CD4-positive, alpha-beta memory T cell (primary cell): ENCODE results near the gene LETMD1. TPM values are rescaled to one million over a fixed set of nuclear protein-coding genes. Genes with fewer than 3 reads are reported as not detected.

Experiments used
- CTCF ChIA-PET: fragments of 350-600 bp; sonication (Branson Sonifier 250); formaldehyde crosslinking; loops from one replicate; lab custom pipeline; 2021; ENCODE audit warnings: inconsistent platforms; ENCODE audit not compliant: partially characterized antibody; lab: Charles Lee
- POLR2A ChIA-PET: fragments of 350-600 bp; sonication (Branson Sonifier 250); formaldehyde crosslinking; loops from one replicate; lab custom pipeline; 2021; ENCODE audit not compliant: partially characterized antibody; lab: Charles Lee
- DNase-seq, 5 donors: peaks; one replicate each; pipeline versions ENCODE4 v3.0.0 to v3.0.0-alpha.2; 2020 to 2022; ENCODE audit warnings: mixed read lengths in 1 of 5
- H3K27ac ChIP-seq: one replicate; pipeline ENCODE4 v1.7.0; 2013; ENCODE audit warnings: low read depth, low read length
- H3K27me3 ChIP-seq: 2 replicates; pipeline ENCODE4 v1.7.0; 2013; ENCODE audit warnings: mild to moderate bottlenecking, low read length, moderate library complexity; ENCODE audit not compliant: insufficient read depth
- H3K36me3 ChIP-seq: 2 replicates; pipeline ENCODE4 v1.7.0; 2013; ENCODE audit warnings: mild to moderate bottlenecking, low read length, moderate library complexity; ENCODE audit not compliant: insufficient read depth
- H3K4me1 ChIP-seq: 2 replicates; pipeline ENCODE4 v1.7.0; 2013; ENCODE audit warnings: mild to moderate bottlenecking, low read length, moderate library complexity; ENCODE audit not compliant: insufficient read depth
- H3K4me3 ChIP-seq, 2 donors: one replicate each; pipeline ENCODE4 v1.7.0; 2013; ENCODE audit warnings: low read length in 2 of 2, mild to moderate bottlenecking in 1 of 2
- H3K9me3 ChIP-seq, 2 donors: one replicate each; pipeline ENCODE4 v1.7.0; 2013; ENCODE audit warnings: low read length in 2 of 2, control low read depth in 1 of 2; ENCODE audit not compliant: control insufficient read depth in 1 of 2
- H3K27ac Mint-ChIP-seq, 7 donors: one replicate each; pipeline ENCODE4 v1.8.0; 2020 to 2021; ENCODE audit warnings: mixed read lengths in 7 of 7, mild to moderate bottlenecking in 6 of 7, inconsistent platforms in 3 of 7, moderate library complexity in 3 of 7
- H3K27me3 Mint-ChIP-seq, 2 donors: one replicate each; pipeline ENCODE4 v1.8.0; 2020 to 2021; ENCODE audit warnings: mixed read lengths in 2 of 2
- H3K36me3 Mint-ChIP-seq, 2 donors: one replicate each; pipeline ENCODE4 v1.8.0; 2020 to 2021; ENCODE audit warnings: mixed read lengths in 2 of 2, inconsistent platforms in 1 of 2, mild to moderate bottlenecking in 1 of 2
- H3K4me1 Mint-ChIP-seq, 4 donors: one replicate each; pipeline ENCODE4 v1.8.0; 2020 to 2021; ENCODE audit warnings: mixed read lengths in 4 of 4, mild to moderate bottlenecking in 1 of 4
- H3K4me3 Mint-ChIP-seq, 8 donors: one replicate each; pipeline ENCODE4 v1.8.0; 2020 to 2021; ENCODE audit warnings: mixed read lengths in 8 of 8, mild to moderate bottlenecking in 7 of 8, moderate library complexity in 6 of 8, inconsistent platforms in 3 of 8
- H3K9me3 Mint-ChIP-seq, 8 donors: one replicate each; pipeline ENCODE4 v1.8.0; 2020 to 2021; ENCODE audit warnings: mixed read lengths in 8 of 8, mild to moderate bottlenecking in 5 of 8, inconsistent platforms in 3 of 8, moderate library complexity in 1 of 8
- intact Hi-C: fragments of 100-400 bp; cut with micrococcal nuclease; formaldehyde crosslinking; loops from one replicate; pipeline ENCODE4 v1.15.1; 2023
- polyA plus RNA-seq, 2 donors: library from polyadenylated mRNA; unstranded; fragments of 300-500 nt; fragmentation: Illumina TruSeq; gene quantifications; one replicate each; pipeline ENCODE4 v1.2.3, GENCODE V29; 2021
- total RNA-seq, 2 experiments: library from RNA; stranded (reverse); gene quantifications; one replicate each; pipeline ENCODE4 v1.2.3, GENCODE V29; 2021

The LETMD1 gene, protein sequence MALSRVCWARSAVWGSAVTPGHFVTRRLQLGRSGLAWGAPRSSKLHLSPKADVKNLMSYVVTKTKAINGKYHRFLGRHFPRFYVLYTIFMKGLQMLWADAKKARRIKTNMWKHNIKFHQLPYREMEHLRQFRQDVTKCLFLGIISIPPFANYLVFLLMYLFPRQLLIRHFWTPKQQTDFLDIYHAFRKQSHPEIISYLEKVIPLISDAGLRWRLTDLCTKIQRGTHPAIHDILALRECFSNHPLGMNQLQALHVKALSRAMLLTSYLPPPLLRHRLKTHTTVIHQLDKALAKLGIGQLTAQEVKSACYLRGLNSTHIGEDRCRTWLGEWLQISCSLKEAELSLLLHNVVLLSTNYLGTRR
- total RNA-seq (10 to 100 TPM; 83.7 to 93.3 TPM), polyA plus RNA-seq (10 to 100 TPM; 32.6 to 36.6 TPM)

DNA sequence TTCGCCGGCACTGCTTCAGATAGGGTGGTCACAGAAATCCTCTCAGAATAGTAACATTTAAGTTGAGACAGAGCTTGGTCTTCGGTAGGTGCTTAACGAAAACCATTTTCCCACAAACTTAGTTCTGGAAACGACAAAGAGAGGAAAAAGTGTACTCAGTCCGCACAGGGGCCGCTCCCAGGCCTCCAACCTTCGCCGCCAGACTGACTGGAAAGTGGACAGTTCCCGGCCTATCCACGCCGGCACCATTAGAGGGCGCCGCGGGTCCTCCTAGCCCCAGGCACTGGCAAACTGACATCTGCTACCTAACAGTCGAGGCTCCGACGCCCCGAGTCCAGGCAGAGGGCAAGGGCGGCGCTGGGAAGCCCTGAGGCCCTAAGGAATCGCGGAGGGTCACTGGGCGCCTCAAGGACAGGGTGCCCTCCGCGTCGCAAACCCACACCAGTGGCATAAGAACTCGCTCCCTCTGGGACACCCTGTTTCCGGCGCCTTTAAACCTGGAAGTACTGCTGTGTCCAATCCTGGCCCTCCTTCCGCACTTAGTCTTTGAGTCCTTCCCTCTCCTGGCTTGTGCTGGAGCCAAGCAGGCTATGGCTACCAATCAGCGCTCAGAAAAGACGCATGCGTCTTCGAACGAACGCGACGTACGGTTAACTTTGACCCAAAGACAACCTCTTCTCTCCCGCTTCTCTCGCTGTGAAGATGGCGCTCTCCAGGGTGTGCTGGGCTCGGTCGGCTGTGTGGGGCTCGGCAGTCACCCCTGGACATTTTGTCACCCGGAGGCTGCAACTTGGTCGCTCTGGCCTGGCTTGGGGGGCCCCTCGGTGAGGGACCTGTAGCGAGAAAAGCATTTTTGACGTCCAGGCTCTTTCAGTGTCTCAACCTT lies at the start of gene LETMD1:
TSS of gene LETMD1 (plus strand) at position 673 of the 886 bp plus-strand sequence. CDS start at position 703, 30 bp downstream.
- Histone ChIP-seq H3K9me3 (no peaks in the 10 kb centered on the region), H3K27ac (peak within 1 kb of the TSS; percentile 81), H3K27me3 (no peaks in the 10 kb centered on the region), H3K36me3 (peaks cover 4% of the 10 kb centered on the region), H3K4me3 (peak within 1 kb of the TSS; percentile 92 to 98), H3K4me1 (peaks cover 27% of the 10 kb centered on the region)
- DNase-seq: peak; percentile 94 to 97 (median 96)
- Mint-ChIP-seq H3K36me3 (peaks cover 13 to 28% of the 10 kb centered on the region in 2 donors), H3K4me3 (peak within 1 kb of the TSS; percentile 93 to 98 (median 95)), H3K27ac (peak within 1 kb of the TSS; percentile 95 to 99 (median 97)), H3K4me1 (peaks cover 15 to 40% (median 28%) of the 10 kb centered on the region in 4 donors), H3K9me3 (peaks cover 0 to 1% (median 0%) of the 10 kb centered on the region in 8 donors), H3K27me3 (no peaks in the 10 kb centered on the region)
- POLR2A ChIA-PET: interaction anchor here (0.5 to 3.7 kb wide), 15 partner anchors 13 to 293 kb away, joined by 3 to 32 read pairs (median 5); partner anchors contain the start of genes ATF1, CSRNP2, DAZAP2 and POU6F1
- intact Hi-C loops: loop anchor here (1.0 to 5.0 kb wide), 11 partner anchors 22 to 484 kb away; partner anchors contain the start of genes BIN2, CSRNP2, POU6F1 and SLC11A2
- CTCF ChIA-PET: interaction anchor here (0.8 to 6.3 kb wide), 11 partner anchors 16 to 936 kb away, joined by 3 to 26 read pairs (median 3); partner anchors contain the start of genes COX14, CSRNP2 and SLC11A2

DNA sequence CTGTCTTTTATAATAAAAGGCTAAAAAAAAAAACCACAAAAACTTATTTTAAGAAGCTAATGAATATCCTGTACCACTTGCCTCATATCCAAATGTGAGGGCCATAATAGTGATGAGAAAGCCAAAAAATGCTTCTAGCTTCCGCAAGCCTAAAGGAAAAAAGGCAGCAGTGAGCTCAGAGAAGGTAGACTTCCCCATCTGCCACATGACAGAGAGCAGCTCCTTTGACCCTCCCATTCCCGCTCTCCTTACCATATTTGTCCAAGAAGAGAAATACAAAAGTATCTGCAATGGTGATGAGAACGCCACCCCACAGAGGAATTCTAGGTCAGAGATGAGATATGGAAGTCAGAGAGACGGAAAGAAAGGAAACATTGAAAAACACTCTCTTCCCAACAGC lies 49.0 kb upstream of the LETMD1 start:
- Mint-ChIP-seq H3K4me3 (no peak overlapping the region), H3K4me1 (peaks cover 0 to 1% (median 0%) of the 10 kb centered on the region in 4 donors), H3K9me3 (no peaks in the 10 kb centered on the region), H3K27ac (peak overlapping the region in 3 of 7 donors; percentile 14 to 70 (median 53)), H3K27me3 (no peaks in the 10 kb centered on the region), H3K36me3 (peaks cover 52 to 65% of the 10 kb centered on the region in 2 donors)
- ChIA-PET CTCF (interaction anchor here (1.4 kb wide), 1 partner anchor 13 kb away, joined by 5 read pairs; no protein-coding TSS in a partner anchor), POLR2A (no interaction called here)
- intact Hi-C loops: no loop called here
- no peak for DNase-seq
- Histone ChIP-seq H3K9me3 (no peaks in the 10 kb centered on the region), H3K27ac (no peak overlapping the region), H3K4me1 (no peaks in the 10 kb centered on the region), H3K4me3 (no peak overlapping the region), H3K36me3 (peaks cover 45% of the 10 kb centered on the region), H3K27me3 (no peaks in the 10 kb centered on the region)

DNA sequence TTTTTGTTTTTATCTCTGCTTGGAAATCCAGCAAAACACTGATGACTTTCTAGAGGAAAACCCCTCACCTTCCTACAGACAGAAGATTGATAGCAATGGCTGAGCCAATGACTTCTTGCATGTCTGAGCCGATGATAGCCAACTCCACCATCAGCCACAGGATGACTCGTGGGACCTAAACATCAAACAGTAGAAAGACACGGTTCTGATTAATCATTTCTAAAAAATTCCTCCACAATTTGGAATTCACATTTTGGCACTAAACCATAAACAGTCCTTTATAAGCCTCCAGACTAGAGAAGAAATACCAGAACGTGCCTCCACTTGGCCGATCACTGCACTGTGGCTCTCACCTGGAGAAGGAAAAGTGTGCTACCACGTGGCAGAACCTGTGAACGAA lies 47.9 kb upstream of the LETMD1 start:
- Histone ChIP-seq H3K27me3 (no peaks in the 10 kb centered on the region), H3K9me3 (no peaks in the 10 kb centered on the region), H3K4me3 (no peak overlapping the region), H3K36me3 (peaks cover 40% of the 10 kb centered on the region), H3K27ac (no peak overlapping the region), H3K4me1 (no peaks in the 10 kb centered on the region)
- H3K9me3 Mint-ChIP-seq: no peaks in the 10 kb centered on the region
- H3K36me3 Mint-ChIP-seq: peaks cover 50 to 68% of the 10 kb centered on the region in 2 donors
- CTCF ChIA-PET: no interaction called here
- no peaks in the 10 kb centered on the region for H3K27me3 Mint-ChIP-seq
- POLR2A ChIA-PET: no interaction called here
- intact Hi-C loops: no loop called here
- no peak for DNase-seq
- H3K4me1 Mint-ChIP-seq: peaks cover 0 to 1% (median 0%) of the 10 kb centered on the region in 4 donors
- H3K27ac Mint-ChIP-seq: no peak overlapping the region
- no peak overlapping the region for H3K4me3 Mint-ChIP-seq

DNA sequence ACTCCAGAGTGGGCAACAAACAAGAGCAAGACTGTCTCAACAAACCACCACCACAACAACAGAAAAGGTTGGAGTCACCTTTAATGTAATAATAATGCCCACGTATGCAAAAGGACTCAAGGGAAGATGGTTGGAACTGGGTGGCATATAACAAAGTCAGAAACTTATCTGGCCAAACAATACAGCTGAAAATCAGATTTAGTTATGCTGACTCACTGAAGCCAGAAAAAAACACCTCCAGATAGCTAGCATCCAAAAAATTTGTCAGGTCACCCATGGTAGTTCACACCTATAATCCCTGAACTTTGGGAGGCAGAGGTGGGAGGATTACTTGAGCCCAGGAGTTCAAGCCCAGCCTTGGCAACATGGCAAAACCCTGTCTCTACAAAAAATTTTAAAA lies 46.3 kb upstream of the LETMD1 start:
- no peak for DNase-seq
- intact Hi-C loops: no loop called here
- Mint-ChIP-seq H3K36me3 (peaks cover 39 to 66% of the 10 kb centered on the region in 2 donors), H3K27me3 (no peaks in the 10 kb centered on the region), H3K27ac (peak overlapping the region in 1 of 7 donors; percentile 48), H3K9me3 (no peaks in the 10 kb centered on the region), H3K4me1 (peaks cover 0 to 4% (median under 1%) of the 10 kb centered on the region in 4 donors), H3K4me3 (no peak overlapping the region)
- H3K36me3 ChIP-seq: peaks cover 26% of the 10 kb centered on the region
- H3K9me3 ChIP-seq: no peaks in the 10 kb centered on the region
- no peaks in the 10 kb centered on the region for H3K4me1 ChIP-seq
- no peaks in the 10 kb centered on the region for H3K27me3 ChIP-seq
- CTCF ChIA-PET: no interaction called here
- no peak overlapping the region for H3K27ac ChIP-seq
- POLR2A ChIA-PET: no interaction called here
- H3K4me3 ChIP-seq: no peak overlapping the region

DNA sequence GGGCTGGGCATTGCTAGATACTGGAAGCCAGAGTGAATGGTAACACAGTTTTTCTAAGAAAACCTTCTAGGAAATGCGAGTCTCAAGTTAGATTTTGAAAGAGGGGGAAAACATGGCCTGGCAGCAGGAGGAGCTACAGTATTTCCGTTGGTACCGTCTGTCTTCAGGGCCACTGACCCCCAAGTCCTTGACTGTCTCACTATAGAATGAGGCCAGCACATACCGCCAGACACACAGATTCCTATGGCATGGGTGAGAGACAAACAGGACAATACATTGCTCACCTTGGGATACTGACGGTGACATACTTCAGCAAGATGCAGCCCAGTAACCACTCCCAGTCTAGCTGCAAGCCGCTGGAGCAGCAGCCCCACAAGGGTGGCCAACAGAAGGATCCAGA lies 43.6 kb upstream of the LETMD1 start:
- ChIA-PET CTCF (no interaction called here), POLR2A (no interaction called here)
- H3K27ac ChIP-seq: no peak overlapping the region
- Mint-ChIP-seq H3K9me3 (no peaks in the 10 kb centered on the region), H3K27ac (peak overlapping the region in 2 of 7 donors; percentile 12 to 44), H3K27me3 (no peaks in the 10 kb centered on the region), H3K4me3 (no peak overlapping the region), H3K36me3 (peaks cover 30 to 56% of the 10 kb centered on the region in 2 donors), H3K4me1 (peaks cover 4 to 12% (median 7%) of the 10 kb centered on the region in 4 donors)
- peaks cover 11% of the 10 kb centered on the region for H3K4me1 ChIP-seq
- DNase-seq: no peak
- peaks cover 18% of the 10 kb centered on the region for H3K36me3 ChIP-seq
- no peaks in the 10 kb centered on the region for H3K27me3 ChIP-seq
- H3K4me3 ChIP-seq: no peak overlapping the region
- no peaks in the 10 kb centered on the region for H3K9me3 ChIP-seq
- intact Hi-C loops: no loop called here

DNA sequence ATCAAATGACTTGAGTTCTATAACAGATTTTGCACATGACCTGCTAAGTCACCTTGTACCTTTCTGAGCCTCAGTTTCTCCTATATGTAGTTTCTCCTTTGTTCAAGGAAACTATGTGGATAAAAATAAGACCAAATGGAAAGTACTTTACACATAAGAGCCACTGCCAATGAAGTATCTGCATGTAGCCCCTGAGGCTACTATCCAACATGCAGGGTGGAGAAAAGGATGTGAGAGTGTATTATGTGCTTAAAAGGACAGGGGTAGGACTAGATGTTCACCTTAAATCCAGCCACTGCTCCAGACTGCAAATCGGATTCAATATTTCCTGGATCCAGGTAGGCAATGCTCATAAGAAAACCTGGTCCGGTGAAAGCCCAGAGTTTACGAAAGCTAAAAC lies 43.1 kb upstream of the LETMD1 start:
- H3K36me3 Mint-ChIP-seq: peaks cover 28 to 54% of the 10 kb centered on the region in 2 donors
- H3K9me3 Mint-ChIP-seq: no peaks in the 10 kb centered on the region
- H3K27me3 Mint-ChIP-seq: no peaks in the 10 kb centered on the region
- intact Hi-C loops: no loop called here
- Histone ChIP-seq H3K36me3 (peaks cover 17% of the 10 kb centered on the region), H3K4me3 (no peak overlapping the region), H3K4me1 (peaks cover 13% of the 10 kb centered on the region), H3K27me3 (no peaks in the 10 kb centered on the region), H3K27ac (no peak overlapping the region), H3K9me3 (no peaks in the 10 kb centered on the region)
- H3K4me3 Mint-ChIP-seq: no peak overlapping the region
- ChIA-PET POLR2A (no interaction called here), CTCF (interaction anchor here (1.2 kb wide), 1 partner anchor 20 kb away, joined by 3 read pairs; no protein-coding TSS in a partner anchor)
- H3K4me1 Mint-ChIP-seq: peaks cover 4 to 16% (median 8%) of the 10 kb centered on the region in 4 donors
- peak overlapping the region in 3 of 7 donors; percentile 13 to 54 (median 27) for H3K27ac Mint-ChIP-seq
- no peak for DNase-seq
